ENCODE results near the gene PDLIM7.

Gene PDLIM7

DNA sequence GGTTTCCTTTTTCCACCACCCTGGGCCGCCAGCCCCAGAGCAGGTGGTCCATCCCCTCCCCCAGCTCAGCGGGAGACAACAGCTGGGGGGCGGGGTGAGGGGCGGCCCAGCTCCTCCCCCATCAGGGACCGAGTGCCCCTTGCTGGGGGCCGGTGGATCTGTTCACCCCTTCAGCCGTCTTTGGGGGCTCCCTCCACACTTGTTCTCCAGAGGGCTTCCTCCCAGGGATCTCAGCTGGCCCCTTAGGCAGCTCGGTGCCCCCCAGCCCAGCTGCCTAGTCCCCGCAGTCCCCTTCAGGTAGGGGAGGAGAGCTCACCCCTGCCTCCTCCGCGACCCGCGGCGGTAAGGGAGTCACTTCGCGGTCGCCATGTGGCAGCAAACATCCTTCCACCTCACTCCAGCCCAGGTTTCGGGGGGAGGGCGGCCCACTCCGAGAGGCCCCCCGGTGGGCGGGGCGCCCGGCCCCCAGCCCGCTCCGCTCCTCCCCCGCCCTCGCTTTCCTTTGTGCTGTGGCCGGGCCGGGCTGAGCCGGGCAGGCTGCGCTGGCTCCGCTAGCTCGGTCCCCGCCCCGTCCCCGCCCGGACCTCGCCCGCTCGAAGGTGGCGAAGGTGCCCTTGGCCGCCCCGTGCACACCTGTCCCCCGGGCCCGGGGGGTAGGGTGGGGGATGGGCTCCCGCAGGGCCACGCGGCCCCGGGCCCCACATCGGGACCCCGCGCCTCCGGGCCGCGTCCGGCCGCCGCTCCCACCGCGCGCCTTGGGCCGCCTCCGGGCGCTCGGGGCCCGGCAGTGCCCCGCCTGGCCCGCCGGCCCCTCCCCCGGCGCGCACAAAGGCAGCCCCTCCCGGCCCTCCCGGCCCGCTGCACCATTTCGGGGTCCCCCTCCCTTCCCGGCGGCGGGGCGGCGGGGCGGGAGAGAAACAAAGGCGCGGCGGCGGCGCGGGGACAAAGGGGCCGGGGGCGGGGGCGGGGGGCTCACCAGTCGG lies 24.7 kb downstream of the PDLIM7 start:
- peak; percentile 57 for DNase-seq

DNA sequence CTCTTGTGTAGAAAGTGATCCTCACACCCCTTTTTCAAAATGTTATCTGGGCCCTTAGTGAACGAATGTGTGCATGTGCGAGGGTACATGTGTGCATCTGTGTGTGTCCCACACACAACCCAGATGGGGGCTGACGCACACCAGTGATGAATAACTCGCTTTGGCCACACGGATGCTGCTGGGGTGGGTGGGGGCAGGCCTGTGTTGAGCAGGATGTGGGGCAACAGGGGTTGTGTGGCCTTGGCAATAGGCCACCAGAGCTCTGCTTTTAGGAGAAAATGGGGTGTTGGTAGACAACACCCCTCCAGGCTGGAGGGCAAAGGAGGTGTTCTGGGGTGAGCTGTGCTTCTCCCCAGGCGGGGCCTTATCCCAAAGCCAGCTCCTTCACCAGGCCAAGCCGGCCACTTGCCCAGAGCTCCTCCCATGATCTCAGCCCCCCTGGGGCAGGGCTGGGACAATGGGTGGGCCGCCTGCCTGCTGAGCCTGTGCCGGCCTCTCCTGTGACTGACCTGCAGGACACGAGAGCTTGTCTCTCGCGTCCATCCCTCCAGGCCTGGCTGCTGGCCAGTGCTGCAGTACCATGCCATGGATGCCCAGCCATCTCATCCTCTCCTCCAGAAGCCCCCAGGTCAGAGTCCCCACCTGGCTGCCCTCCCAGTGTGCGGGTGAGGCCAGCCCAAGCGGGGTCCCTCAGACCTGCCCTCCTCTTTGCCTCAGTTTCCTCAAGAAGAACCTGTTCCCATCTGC lies 25.6 kb downstream of the PDLIM7 start:
- no peak for DNase-seq

DNA sequence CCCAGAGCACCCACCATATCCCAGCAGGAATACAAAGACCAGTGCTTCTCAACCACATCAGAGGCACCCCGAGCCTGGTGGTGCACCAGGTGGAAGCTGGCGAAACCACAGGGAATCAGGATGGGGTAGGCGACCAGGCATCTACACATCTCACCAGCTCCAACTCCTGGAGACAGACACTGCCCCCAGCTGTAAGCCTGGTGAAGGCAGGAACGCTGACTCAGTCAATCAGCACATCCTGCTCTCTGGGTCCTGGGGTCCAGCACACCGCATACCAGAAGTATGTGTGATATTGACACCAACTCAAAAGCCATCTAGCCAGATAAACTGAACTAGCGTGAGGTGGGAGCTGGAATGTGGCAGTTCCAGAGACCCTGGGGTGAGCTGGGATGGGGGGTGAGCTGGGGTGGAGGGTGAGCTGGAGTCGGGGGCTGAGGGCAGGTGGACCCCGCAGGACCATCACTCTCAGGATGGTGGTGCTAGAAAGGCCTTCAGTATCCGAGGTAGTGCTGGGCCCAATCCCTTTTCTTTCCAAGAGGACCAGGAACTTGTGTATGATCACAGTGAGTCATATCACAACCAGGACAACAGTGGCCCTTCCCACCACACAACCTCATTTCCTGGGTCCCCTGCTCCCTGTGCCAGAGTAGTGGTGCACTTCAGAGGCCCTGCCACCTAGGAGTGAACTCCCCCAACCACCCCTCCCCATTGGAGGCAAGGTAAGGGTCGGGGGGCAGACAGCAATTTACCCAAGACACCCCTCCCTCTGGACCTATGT lies 26.5 kb downstream of the PDLIM7 start:
- DNase-seq, result no peak

DNA sequence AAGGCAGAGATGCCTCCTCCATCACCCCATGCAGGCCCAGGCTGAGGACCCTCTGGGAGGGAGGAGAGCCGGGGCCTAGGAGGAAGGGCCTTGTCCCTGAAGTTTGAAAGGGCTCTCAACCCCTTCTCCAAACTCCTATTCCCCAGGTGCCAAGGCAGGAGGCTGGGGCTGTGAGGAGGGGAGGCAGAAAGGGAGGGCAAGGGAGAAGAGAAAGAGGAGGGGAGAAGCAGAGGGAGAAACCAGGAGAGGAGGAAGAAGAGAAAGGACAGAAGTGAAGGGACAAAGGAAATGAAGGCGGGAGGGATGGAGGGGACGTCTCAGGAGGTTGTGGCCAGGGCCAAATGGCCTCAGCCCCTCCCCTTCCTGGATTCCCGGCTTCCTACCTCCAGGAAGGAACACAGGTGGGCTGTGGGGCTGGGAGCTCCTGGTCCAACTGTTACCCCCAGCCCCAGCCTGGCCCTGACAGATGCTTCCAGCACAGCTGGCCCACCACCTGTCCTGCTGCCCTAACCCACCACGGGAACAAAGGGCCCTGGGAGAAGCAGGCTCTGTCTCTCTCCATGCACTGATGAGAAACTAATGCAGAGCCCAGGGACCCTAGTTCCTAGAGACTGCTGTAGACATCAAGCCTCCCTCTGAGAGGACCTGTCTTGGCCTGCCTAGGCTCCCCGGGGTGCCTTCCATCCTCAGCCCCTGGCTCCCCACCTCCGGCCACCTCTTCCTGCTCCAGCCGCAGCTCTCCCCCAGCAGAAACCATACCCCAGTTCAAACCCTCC lies 27.5 kb downstream of the PDLIM7 start:
- peak; percentile 61 for DNase-seq

DNA sequence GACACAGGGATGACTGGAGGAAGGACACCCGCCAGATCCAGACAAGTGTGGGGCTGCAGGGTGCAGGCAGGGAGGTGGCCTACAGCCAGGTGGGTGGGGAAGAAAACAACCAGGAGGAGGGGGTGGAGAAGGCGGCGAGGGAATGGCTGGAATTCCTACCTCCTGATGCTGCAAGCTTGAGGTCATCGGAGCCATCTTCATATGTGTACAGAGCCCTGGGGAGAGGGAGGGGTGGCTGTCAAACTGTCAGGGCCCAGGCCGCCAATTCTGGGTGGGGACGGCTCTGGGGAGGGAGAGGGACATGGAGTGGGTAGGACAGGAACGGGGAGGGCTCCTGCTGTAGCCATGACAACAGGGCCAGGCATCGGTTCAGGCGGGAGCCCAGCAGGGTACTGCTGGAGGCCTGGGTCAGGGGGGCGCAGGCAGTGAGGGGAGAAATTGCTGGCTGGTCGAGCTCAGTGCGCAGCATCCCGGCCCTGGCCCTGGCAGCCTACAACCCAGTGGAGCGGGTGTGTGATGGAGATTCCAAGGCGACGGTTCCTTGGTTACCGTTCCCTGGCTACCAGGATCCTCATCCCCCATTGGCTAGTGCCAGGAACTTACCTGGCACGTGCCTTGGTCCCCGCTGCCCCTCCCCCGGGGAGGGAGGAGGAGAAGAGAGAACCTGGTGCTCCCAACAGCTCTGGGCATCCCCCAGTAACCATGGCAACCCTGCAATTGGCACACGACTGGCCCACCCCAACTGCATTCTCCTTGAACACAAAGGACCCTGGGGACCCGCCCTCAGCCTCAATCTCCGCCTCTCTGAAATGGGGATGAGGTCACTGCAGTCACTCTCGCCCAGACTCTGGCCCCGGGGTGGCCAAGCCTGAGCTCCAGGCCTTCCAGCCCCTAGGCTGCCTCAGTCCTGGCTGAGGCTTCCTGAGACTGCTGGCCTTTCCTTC lies 28.4 kb downstream of the PDLIM7 start:
- no peak for DNase-seq

DNA sequence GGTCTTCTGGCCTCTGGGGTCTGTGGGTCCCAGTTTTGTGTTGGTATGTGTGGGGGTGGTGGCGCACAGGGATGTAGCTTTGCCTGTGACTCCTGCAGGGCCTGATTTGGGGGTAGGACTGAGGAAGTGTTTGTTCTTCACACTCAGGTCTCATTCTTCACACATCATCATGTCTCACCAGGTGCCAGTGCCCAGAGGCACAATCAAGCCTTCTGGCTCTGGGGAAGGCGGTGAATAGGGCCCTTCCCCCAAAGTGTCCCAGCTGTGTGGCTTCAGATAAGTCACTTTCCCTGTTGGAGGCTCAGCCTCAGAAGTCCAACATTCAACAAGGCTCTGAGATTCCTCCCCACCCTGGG lies 29.1 kb downstream of the PDLIM7 start:
- DNase-seq, result no peak

DNA sequence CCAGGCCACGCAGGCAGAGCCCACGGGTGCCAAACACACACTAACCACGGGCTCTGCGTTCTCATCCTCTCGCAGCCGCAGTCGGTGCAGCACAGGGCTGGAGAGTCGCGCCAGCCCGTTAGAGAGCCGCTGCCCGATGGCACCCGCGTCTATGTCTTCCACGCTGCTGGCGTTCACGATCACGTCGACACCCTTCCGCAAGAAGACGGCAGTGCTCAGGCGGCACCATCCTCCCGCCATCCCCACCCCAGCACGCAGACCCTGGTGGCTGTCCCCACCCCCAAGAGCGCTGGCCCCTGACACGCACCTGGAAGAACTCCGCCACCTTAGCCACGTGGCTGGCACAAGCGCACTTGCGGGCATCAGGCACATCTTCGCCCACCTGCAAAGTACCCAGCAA lies 30.0 kb downstream of the PDLIM7 start:
- no peak for DNase-seq

DNA sequence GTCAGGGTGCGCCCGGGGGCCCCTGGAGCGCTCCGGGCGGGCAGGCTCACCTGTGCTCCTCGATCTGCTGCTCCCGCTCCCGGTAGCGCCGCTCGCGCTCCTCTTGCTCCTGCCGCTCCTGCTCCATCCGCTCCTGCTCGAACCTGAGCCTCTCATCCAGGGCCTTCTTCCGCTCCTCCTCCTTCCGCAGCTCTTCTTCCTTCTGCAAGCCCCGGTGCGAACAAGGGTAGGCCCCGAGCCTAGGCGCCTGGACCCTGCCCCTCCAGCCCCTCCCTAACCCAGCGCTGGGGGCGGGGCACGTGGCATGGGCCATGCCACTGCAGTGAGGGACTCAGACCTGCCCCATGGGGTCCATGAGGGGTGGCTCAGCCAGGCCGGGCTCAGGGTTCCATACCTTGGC lies 30.5 kb downstream of the PDLIM7 start:
- no peak for DNase-seq

DNA sequence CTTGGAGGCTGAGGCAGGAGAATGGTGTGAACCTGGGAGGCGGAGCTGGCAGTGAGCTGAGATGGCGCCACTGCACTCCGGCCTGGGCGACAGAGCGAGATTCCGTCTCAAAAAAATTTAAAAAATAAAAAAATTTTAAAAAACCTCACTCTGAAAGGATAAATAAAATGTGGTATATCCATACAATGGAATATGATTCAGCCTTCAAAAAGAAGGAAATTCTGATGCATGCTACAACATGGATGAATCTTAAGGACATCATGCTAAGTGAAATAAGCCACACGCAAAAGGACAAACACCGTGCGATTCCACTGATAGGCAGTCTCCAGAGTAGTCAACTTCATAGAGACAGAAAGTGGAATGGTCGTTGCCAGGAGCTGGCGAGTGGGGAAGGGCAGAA lies 32.4 kb downstream of the PDLIM7 start:
- no peak for DNase-seq

DNA sequence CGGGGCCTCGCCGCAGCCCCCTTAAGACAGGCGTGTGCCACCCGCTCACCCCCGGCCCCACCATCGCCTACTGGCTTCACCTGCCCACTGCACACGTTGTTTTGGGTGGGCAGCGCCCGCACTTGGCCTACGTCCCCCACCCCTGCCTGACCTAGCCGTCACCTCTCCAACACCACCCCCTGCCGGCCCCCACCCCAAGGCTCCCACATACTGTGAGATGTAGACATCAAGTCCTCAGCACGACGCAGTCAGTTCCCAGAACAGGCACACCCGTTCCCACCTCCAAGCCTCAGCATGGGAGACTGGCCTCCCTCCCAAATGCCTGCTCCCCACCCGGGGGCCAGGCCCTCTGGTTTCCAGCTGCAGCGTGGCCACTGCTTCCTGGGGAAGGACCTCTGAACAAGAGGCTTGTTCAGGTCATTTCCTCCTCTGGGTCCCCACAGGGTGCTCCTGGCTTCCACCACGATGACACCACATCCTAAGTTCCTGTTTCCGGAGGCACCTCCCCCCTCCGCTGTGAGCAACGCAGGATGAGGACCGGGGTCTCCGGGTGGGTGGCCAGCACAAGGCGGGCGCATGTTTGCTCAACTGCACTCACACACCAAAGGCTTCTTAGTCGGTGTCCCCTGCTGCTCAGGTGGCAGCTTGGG lies 35.3 kb downstream of the PDLIM7 start:
- no peak for DNase-seq

DNA sequence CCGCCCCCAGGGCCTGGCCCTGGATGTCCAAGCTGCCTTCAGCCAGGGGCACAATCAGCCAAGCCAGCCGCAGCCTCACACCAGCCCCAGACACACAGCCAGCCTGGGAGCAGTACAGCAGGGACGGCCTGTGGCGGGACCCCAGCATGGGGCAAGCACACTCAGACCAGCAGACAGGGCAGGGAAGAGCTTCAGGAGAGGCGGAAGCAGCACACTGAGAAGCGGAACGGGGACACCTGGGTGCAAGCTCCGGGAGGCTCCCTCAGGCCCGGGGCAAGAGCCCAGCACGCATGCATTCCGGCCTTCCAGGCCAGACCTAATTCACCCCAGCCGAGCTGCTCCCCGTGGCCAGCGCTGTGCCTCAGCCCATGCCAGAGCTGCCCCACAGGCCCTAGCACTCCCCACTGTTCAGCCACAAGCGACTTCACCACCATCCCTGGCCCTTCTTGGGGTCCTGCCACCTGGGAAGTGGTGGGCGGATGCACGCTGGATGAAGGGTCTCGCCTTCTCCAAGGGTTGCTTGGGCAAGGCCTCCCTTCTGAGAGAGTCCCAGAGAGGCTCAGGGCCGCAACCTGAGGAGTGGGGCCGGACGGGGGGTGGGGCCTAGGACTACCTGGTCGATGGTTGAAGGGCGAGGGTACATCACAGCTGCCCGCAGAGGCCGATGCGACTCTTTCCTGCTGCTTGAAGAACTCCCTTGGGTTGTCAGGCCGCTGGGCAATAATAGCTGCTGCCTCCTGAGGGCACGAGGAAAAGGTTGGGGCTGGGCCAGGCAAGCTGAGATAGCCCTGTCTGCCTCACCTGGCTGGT lies 37.4 kb downstream of the PDLIM7 start:
- DNase-seq, result no peak

DNA sequence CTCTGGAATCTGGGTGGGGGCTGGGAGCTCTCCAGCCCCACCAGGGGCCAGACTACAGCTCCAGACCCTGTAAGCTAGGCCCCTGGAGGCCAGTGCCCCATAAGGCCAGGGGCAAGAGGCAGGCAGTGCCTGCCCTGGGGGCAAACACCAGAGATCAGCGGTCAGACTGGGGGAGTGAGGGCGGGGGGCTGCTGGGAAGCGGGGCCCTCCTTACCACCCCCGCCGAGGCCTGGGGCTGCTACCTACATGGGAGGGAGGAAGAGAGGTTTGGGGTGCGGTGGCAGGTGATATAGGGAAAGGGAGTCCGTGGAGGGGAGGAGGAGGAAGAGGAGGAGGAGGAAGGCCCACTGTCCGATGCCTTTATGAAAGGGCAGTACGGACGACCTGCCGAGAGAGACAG lies 38.0 kb downstream of the PDLIM7 start:
- DNase-seq, result no peak

DNA sequence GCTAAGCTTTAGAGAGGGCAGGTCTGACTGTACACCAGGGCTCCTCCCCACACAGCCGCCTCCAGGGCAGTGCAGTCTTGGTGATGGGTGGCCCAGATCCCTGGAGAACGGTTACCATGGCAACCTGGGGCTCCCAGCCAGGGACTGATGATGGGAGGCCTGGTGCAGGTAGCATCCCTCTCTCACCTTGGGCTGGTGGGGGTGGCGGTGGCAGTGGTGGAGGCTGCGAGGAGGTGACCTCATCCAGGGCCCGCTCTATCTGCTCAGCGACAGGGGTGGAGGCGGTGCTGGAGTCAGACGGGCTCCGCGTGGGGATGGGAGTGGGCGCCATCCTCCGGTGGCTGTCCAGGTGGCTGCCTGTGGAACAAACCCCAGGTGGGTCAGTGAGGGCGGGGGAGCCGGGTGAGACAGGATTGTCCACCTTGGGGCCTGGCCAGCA lies 38.5 kb downstream of the PDLIM7 start:
- peak; percentile 24 for DNase-seq

DNA sequence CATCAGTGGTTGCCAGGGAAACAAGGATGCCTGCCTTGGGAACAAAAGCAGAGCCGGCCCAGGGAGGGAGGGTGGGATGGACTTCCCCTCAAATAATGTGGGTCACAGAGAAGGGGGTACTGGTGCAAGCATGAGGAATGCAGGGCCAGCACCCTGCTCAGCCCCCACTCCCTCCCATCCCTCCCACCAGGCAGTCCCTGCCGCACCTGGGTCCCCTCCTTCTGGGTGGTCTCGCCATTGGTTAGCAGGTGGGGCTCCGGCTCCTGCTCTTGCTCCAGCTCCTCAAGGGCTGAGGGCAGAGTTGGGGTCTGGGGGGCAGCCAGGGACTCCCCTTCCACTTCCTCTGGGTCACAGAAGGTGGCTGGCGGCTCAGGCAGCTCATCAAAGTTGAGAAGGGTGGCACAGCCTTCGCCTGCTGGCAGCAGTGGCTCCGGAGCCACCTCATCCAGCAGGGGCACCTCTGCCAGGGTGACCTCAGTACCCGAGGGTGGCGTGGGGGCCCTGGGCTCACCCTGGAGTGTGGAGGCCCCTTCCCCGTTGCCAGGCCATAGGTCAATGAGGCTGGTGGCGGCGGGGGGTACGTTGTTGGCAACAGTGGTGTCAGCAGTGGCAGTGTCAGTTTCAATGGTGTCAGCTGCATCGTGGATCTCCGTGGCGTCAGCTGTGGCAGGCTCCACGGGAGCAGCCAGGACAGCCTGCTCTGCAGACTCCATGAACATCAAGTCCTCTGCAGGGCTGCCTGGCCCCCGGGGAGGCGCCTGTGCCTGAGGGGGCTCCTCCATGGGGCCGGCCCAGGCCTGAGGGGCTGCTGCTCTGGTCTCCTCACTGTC lies 39.3 kb downstream of the PDLIM7 start:
- DNase-seq, result no peak

DNA sequence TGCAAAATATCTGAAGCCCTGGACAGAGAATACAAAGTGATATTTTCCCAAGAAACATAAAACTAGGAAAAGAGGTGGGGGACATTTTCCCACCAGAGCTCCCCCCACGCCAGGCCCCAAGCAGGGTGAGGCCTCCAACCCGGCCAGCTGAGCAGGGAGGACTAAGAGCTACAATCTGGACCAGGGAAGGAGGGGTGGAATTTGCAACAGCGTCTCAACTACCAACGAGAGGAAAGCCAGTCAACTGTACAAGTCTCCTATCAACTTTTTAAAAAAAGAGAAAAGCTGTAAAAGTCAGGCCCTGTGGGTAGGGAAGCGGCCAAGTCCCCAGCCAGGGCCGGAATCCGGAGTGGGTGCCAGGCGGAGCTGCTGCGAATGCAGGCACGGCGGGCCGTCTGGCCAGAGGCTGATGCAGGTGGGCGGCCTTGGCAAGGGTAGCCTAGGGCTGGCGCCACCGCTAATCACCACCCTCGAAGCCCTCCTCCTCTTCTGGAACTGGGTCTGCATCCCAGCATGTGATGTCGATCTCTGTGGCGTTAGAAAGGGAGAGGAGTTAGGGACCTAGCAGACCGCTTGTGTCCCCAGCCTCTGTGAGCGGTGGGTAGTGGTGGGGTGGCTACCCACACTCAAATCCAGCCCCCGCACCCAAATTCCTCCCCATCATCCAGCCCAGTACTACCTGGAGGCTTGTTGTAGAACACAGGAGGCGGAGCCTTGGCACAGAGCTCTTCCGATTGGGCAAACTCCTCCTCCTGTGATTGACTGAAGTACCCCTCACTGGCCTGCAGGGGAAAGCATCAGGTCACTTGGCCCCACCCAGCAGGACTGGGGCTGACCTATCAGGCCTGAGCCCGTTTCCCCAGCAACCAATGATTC lies 40.2 kb downstream of the PDLIM7 start:
- DNase-seq, result peak; percentile 84

DNA sequence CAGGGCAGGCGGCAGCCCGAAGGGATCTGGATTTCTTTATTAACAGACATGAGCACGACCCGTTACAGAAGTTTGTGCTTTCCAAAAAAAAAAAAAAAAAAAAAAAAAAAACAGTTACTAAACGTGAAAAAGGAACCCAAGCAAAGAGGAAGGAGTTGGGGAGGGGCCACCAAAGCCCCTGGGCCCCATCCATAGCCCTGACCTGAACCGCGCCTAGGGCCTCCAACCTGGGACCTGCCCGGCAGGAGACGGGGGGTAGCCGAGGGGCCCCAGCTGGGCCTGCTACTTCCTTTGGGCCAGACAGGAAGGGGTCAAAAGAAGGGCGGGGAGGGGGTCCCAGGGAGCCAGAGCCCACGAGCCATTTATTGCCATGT lies 40.8 kb downstream of the PDLIM7 start:
- no peak for DNase-seq

DNA sequence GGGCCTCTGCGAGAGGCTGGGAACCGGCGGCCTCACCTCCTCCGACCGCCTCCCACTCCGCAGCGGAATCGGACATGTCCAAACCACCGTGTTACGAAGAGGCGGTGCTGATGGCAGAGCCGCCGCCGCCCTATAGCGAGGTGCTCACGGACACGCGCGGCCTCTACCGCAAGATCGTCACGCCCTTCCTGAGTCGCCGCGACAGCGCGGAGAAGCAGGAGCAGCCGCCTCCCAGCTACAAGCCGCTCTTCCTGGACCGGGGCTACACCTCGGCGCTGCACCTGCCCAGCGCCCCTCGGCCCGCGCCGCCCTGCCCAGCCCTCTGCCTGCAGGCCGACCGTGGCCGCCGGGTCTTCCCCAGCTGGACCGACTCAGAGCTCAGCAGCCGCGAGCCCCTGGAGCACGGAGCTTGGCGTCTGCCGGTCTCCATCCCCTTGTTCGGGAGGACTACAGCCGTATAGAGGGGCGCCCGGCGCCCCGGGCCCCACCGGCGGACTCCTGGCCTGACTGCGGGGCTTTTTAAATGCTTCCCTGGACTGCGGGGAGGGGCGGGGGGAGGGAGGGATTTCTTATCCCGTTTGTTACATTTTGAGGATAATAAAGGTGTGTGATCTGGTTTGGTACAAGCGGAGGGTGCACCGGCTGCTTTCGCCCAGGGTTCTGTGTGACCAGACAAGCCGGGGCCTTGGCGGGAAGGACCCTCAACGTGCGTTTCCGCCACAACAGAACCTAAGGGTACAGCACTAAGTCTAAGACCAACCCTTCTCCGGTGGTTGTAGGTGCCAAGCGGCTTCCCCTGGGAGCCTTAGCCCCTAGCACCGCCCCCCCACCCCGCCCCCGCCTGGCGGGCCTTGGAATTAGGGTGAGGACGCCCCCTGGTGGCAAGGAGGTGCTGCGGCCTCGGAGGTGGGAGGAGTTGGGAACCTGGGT lies 41.5 kb downstream of the PDLIM7 start:
- peak; percentile 96 for DNase-seq

Measured in NCI-H345 (cell line).